Fibroblast of skin of left biceps (primary cell): ENCODE measurements around the gene TMEM201.

Experiments
- DNase-seq, 2 experiments: peaks; one replicate each; pipeline ENCODE4 v3.0.0-alpha.2; 2013; ENCODE audit warnings: low read depth in 2 of 2

The TMEM201 gene

DNA sequence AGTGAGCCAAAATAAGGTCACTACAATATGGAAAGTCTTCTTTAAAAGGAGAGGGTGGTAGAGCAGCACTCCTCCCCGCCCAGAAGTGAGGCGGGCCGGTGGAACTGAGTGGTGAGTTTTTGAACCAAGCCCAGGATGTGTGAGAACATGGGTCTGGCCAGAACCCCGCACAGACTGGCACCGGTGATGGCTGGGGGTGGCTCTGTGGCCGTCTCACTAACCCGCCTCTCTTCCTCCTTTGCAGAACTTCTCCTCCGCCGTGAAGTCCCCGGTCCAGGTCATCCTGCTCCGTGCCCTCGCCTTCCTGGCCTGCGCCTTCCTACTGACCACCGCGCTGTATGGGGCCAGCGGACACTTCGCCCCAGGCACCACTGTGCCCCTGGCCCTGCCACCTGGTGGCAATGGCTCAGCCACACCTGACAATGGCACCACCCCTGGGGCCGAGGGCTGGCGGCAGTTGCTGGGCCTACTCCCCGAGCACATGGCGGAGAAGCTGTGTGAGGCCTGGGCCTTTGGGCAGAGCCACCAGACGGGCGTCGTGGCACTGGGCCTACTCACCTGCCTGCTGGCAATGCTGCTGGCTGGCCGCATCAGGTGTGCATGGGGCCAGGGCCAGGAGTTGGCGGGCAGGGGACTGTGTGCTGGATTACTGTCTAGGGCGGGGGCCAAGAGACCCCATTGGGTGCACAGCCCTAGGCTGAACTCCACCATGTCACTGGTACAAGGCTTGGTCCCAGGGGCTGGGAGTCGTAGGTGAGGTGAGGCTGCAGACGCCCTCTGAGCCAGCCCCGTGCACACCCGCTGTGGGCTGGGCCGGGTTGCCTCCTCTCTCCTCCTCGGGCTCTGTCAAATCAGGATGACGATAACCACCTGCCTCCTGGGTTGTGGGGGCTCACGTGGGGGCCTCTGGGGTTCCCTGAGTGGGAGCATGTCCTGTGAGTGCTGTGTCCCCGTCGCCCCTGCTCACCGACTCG, 12.4 kb downstream of the TMEM201 start:
- no peak for DNase-seq

GRCh38 chr1:9601942-9602793, 13.5 kb downstream of the TMEM201 start:
- no peak for DNase-seq

DNA sequence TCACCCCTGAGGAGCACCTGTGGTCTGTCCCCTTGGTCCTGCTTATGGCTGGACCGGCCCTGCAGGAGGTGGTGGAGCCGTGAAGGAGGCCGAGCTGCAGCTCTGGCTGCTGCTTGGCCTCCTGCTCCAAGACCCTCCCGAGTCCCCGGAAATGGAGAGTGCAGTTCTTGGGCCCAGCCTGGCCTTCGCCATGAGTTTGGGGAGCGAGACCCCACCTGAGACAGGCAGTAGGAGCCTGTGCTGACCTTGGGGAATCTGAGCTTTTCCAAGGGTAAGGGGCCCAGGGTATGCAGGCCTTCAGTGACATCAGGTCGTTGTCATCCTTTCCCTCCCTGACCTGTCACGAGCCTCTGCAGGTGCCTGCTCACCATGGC, 14.1 kb downstream of the TMEM201 start:
- no peak for DNase-seq

GRCh38 chr1:9603307-9603706, 14.6 kb downstream of the TMEM201 start:
- no peak for DNase-seq

DNA sequence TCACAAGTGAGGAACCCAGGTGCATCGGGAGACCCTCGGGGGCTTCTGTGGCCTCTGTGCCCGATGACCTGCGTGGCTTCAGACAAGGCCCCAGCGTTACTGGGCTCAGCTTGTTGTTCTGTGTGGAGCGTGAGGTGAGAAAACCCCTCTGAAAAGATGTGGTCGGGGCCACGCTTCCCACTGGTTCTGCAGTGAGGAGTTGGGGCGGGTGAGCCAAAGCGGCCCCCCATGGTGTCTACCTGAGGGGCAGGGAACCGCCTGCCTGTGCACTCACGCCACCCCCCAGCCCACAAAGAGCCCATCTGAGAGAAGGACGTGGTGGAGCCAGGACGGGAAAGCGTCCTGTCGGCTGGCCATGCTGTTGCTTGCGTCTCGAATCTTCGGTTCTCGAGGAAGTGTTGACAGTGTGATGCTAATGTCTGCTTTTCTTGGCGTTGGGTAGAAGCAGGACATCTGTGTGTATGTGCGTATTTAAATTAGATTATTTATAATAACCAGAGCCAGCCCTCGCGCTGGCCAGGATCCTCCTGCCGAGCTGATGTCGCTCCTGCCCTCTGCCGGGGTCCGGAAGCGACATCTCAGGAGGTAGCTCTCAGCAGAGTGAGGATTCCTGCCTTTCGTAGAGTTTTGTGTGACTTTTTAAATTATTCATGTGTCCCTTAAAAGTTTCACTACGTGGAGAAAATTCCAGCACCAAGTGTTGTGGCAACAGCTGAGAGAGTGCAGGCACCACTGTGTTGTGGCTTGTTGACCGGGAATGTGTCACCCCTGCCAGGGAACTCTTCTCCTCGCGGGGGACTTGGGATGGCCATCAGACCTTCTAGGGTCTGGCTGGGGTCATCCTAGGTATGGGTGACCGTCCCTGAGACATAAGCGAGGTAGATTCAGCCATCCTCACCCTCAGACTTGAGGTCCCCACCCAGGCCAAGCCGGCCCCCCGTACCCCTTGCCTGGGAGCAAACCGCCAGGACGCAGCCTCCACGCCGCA, 15.3 kb downstream of the TMEM201 start:
- DNase-seq: no peak

DNA sequence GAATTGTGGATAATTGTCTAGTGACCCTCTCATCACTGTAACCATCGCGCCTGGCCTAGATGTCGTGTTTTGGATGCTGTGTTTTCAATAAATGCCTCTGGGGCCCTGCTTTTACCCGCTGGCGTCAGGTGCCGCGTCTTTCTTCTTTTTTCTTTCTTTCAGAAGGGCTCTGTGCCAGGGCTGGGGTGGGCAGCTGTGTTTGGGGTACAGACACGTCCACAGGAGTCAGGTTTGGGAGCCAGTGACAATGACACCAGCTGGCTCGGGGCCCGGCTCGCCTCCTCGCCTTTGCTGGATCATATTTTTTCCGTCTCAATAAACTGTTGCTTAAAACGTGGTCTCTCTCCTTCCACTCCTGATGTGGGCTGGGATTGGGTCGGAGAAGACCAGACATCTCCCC, 16.1 kb downstream of the TMEM201 start:
- no peak for DNase-seq

GRCh38 chr1:9605946-9606455, 17.3 kb downstream of the TMEM201 start:
- DNase-seq: no peak

GRCh38 chr1:9606458-9606857, 17.7 kb downstream of the TMEM201 start:
- no peak for DNase-seq

GRCh38 chr1:9606948-9607347, 18.2 kb downstream of the TMEM201 start:
- no peak for DNase-seq

- no peak for DNase-seq
These were observed 18.6 kb downstream of the TMEM201 start for GRCh38 chr1:9607352-9607751.

GRCh38 chr1:9609998-9610397, 21.3 kb downstream of the TMEM201 start:
- DNase-seq: no peak

DNA sequence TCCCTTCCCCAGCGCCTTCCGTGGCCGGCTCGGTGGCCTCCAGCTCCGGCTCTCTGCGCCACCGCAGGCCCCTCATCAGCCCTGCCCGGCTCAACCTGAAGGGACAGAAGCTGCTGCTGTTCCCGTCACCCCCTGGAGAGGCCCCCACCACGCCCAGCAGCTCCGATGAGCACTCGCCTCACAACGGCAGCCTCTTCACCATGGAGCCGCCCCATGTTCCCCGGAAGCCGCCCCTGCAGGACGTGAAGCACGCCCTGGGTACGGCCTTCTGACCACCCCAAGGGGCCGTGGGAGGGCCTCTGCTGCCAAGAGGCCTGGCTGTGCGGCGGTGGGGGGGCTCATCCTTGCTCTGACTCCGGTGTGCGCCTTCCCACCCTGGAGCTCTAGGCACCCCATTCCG, 21.8 kb downstream of the TMEM201 start:
- no peak for DNase-seq

GRCh38 chr1:9611716-9612115, 23.0 kb downstream of the TMEM201 start:
- no peak for DNase-seq

GRCh38 chr1:9612162-9612845, 23.6 kb downstream of the TMEM201 start:
- no peak for DNase-seq

- no peak for DNase-seq
These were observed 24.3 kb downstream of the TMEM201 start for GRCh38 chr1:9612871-9613624.

- no peak for DNase-seq
These were observed 25.1 kb downstream of the TMEM201 start for GRCh38 chr1:9613625-9614299.

- no peak for DNase-seq
These were observed 26.8 kb downstream of the TMEM201 start for GRCh38 chr1:9615316-9616063.

GRCh38 chr1:9618909-9619679, 30.4 kb downstream of the TMEM201 start:
- no peak for DNase-seq
